ENCODE data around the gene MUC5B.

DNA sequence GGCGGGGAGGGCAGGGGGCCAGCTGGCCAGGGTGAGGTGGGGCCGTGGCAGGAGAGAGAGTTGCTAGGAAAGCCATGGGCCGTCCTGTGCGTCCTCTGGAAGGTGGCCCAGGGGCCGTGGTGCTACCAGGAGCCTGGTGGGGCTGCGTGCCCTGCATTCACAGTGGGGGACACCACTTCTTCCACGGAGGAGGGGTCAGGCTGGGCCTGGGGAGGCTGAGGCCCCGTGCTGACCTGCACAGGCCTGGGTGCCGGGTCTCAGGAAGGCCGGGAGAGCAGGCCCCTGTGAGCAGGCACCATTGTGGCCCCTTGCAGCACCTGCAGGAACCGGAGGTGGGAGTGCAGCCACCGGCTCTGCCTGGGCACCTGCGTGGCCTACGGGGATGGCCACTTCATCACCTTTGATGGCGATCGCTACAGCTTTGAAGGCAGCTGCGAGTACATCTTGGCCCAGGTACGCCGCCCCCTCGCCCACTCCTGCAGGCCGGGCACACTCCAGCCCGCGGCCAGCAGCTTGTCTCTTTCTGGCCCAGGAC is 12.0 kb downstream of the MUC5B start:
- TF ChIP-seq POLR2AphosphoS5 (IDR thresholded peaks at IDR 0.05; ENCODE audit: insufficient read depth, low read depth, low read length): no peak
- TF ChIP-seq, protein P1, sequence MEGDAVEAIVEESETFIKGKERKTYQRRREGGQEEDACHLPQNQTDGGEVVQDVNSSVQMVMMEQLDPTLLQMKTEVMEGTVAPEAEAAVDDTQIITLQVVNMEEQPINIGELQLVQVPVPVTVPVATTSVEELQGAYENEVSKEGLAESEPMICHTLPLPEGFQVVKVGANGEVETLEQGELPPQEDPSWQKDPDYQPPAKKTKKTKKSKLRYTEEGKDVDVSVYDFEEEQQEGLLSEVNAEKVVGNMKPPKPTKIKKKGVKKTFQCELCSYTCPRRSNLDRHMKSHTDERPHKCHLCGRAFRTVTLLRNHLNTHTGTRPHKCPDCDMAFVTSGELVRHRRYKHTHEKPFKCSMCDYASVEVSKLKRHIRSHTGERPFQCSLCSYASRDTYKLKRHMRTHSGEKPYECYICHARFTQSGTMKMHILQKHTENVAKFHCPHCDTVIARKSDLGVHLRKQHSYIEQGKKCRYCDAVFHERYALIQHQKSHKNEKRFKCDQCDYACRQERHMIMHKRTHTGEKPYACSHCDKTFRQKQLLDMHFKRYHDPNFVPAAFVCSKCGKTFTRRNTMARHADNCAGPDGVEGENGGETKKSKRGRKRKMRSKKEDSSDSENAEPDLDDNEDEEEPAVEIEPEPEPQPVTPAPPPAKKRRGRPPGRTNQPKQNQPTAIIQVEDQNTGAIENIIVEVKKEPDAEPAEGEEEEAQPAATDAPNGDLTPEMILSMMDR (IDR thresholded peaks at IDR 0.05; ENCODE audit: extremely low read depth in 1 of 2, insufficient read depth in 1 of 2, low read depth in 1 of 2, low read length in 2 of 2): no peak
- no peak for TF ChIP-seq JUN (IDR thresholded peaks at IDR 0.05; ENCODE audit: borderline replicate concordance, insufficient read depth, insufficient read length, low read depth)
- TF ChIP-seq, protein P2, sequence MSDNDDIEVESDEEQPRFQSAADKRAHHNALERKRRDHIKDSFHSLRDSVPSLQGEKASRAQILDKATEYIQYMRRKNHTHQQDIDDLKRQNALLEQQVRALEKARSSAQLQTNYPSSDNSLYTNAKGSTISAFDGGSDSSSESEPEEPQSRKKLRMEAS (IDR thresholded peaks at IDR 0.05; ENCODE audit: insufficient read depth, insufficient read length): no peak
- TF ChIP-seq EZH2 (IDR thresholded peaks at IDR 0.05; ENCODE audit: borderline replicate concordance, low read depth, low read length, severe bottlenecking): no peak
- TF ChIP-seq POLR2A (IDR thresholded peaks at IDR 0.05; ENCODE audit: low read depth, low read length): no peak
- no peak for TF ChIP-seq FOS (IDR thresholded peaks at IDR 0.05; ENCODE audit: borderline replicate concordance, insufficient read depth, low read length)

Data from endothelial cell of umbilical vein (primary cell).